HG03135 (cell line): ENCODE results near the gene ZEB1.

Experiments
- ATAC-seq: cut with Tn5 transposase; IDR thresholded peaks from one replicate; pipeline ENCODE4 v1.9.1; 2021; ENCODE audit warnings: mild to moderate bottlenecking, moderate library complexity; ENCODE audit not compliant: unreplicated experiment

The ZEB1 gene

GRCh38 chr10:31318854-31319601 lies at the start of gene ZEB1:
Gene ZEB1 (plus strand): TSS chr10:31319216. CDS start chr10:31319235, 19 bp downstream.
- peak; percentile 37 for ATAC-seq

GRCh38 chr10:31270954-31271353 lies 48.1 kb upstream of the ZEB1 start:
- no peak for ATAC-seq

GRCh38 chr10:31272841-31273240 lies 46.2 kb upstream of the ZEB1 start:
- ATAC-seq: no peak

- no peak for ATAC-seq
Measured at GRCh38 chr10:31273789-31274188, 45.2 kb upstream of the ZEB1 start.

DNA sequence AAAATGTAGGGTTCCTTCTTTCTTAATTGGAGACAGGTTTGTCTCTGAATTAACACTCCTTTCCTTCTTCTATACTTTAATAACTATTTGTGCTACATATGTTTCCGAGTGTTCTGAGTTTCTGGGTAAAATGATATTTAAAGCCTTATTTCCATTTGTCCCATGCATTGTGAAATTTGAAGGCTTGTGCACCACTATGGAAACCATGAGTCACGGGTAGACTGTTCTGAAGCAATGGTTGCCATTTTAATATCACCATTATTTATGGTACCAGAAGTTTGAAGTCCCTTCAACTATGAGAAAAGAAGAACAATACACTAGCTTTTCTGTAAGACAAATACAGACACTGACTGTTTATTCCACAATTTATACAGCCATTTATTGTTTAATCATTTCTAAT lies 44.7 kb upstream of the ZEB1 start:
- no peak for ATAC-seq

- ATAC-seq: no peak
Measured at GRCh38 chr10:31278279-31278941, 40.6 kb upstream of the ZEB1 start.

- no peak for ATAC-seq
Measured at GRCh38 chr10:31280972-31281371, 38.0 kb upstream of the ZEB1 start.

GRCh38 chr10:31288001-31288400 lies 31.0 kb upstream of the ZEB1 start:
- ATAC-seq: no peak

DNA sequence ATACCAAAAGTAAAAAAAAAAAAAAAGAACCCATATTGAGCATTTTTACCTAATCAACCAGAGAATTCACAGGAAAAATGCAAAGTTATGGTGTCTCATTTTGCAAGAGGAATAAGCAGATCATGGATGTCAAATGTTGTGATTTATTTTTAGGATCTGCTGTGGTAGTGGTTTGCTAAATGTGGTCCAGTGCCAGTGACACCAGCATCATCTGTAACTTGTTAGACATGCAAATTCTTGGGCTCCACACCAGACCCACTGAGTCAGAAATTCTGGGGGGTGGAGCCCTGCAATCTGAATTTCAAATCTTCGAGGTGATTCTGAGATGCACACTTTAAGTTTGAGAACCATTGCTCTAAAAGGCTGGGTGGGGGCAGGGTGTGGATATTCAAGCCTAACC lies 30.1 kb upstream of the ZEB1 start:
- ATAC-seq: no peak

DNA sequence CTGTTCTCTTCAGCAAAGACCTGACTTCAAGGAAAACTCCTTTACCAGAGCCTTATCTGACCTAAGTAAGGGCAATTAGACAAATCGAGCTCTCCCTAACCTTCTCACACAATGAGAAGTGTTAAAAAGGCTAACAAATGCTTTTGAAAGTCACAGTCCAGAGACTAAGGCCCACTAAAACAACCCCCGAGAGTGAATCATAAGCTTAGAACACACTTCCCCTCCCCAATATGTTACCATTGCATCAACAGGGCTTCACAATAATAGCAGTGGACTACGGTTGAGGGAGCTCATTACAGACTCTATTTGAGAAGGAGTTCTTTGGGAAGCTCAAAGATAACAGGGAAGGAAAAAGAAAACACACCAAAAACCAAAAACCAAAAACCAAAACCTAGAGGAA lies 28.6 kb upstream of the ZEB1 start:
- no peak for ATAC-seq

- no peak for ATAC-seq
Measured at GRCh38 chr10:31291123-31291522, 27.9 kb upstream of the ZEB1 start.

DNA sequence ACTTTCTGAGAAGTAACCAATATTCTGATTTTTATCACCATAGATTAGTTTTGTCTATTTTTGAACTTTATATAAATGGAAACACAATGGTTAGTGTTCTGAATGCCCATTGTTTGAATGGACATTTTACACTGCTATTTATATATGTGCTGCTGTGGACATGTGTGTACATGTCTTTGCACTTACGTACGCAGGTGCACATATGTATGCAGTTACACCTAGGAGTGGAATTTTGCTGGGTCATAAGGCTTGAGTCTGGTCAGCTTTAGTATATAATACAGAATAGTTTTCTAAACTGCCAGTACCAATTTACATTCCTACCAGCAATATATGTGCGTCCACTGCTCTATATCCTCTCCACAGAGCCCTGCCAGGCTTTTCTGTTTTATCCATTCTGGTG lies 24.5 kb upstream of the ZEB1 start:
- no peak for ATAC-seq

DNA sequence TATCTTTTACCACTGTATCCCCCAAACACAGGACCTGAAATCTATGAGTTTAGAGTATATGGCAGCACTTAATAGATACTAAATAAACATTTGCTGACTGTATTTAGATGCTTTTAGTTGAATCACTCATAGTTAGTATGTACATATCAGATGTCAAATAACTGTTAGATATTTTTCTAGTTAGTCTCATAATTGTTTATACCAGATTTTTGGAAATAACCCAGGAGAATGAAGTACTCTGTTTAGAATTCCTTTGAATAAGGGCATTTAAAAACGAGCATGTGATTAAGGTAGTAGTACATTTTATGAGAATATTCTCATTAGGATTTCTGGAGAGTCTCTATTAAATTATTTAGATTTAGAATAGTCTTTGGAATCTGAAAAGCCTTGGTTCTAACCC lies 22.3 kb upstream of the ZEB1 start:
- no peak for ATAC-seq

GRCh38 chr10:31299119-31299518 lies 19.9 kb upstream of the ZEB1 start:
- ATAC-seq: no peak

DNA sequence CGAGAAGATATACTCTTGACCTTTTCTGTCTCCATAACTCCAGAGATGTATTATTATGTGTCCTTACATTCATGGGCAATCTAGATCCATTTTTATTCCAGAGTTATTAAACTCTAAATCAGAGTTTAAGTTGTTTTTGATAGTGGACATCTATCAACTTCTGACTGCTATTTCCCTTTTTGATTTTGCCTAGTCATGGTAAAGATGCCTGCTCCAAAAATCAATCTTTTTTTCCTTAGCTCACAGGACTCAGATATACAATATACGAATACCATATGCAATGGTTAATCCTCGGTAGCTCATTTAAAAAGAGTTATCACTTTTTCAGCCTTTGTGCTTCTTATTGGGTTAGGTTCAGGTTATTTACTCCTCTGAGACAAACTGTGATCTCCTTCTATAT lies 15.8 kb upstream of the ZEB1 start:
- ATAC-seq: no peak

DNA sequence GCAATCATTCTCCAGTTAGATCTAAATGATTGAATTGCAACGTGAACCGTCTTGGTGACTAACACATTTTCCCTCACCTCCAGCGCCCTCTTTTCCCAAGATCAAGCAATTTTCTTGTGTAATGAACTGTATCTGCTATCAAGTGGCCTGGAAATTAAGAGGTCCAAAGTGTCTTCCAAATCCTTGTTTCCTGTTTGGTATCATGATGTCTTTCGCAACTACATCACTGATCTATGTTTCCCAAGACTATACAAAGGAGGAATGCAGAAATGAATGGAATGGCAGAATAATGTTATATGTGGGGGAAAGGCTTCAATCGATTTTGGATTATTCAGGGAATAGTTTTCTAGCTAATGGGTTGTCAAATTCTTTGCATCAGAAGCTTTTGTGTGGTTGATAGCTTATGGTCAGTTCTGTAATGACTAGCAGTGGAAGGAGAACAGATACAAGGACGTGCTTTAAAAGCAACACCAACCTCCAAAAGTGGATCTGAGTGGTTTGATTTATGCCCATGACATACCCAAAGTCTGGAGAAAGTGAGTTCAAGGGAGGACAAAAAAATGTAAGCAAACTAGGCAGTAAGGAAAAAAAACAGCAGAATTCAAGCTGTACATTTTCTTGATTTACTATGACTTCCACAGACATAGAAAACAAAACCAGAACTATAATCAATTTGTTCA lies 14.6 kb upstream of the ZEB1 start:
- ATAC-seq: no peak

- ATAC-seq: no peak
Measured at GRCh38 chr10:31313396-31313795, 5.6 kb upstream of the ZEB1 start.

DNA sequence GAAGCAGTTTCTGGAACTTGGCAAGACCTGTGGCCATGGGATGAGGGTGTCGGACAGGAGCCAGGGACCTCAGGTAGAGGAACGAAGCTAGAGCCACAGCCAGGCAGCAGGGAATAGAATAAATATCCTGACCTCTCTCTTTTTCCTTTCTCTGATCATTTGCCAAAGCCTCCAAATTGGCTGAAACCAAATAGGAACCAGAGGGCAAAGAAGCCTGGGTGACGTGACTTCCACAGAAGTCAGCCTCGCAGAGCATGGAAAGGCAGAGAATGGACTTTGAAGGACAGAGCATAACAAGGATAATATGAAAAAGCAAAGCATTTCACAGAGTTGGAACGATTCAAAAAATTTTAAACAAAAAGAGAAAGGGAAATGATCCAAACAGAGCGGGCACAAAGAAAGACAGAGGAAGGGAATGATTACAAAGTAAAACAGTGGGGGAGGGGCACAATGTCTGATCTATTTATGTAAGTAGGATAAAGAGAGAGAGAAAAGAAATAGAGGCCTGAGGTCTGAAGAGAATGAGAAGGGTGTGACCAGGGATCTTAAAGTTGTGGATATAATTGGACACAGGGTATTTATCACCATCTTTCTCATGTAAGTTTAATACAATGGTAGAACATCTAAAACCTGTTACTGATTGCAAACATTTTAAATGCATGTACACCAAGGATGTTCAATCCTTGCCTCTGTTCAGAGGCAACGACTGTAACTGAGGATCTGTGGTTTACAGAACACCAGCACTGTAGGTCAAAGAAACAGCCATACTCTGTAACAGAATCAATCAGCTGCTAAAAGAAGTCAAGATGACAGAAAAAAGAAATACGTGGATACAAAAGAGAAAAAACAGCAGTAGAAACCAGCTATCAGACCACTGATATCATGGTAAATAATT lies 4.5 kb upstream of the ZEB1 start:
- ATAC-seq: no peak

GRCh38 chr10:31315453-31315852 lies 3.6 kb upstream of the ZEB1 start:
- no peak for ATAC-seq

- ATAC-seq: no peak
Measured at GRCh38 chr10:31317171-31317570, 1.8 kb upstream of the ZEB1 start.
